HG03060 (cell line): ENCODE measurements around the gene ZBBX.
"Not testable (repeated sequence)": the region's sequence is repeated elsewhere in the genome, so short reads cannot be mapped to it uniquely, and the experiment has no call there.

Experiments
- ATAC-seq: cut with Tn5 transposase; IDR thresholded peaks from one replicate; pipeline ENCODE4 v1.9.1; 2021; ENCODE audit warnings: low read depth, moderate number of reproducible peaks; ENCODE audit not compliant: unreplicated experiment

The ZBBX gene

GRCh38 chr3:167380004-167380689, at the start of gene ZBBX:
Gene ZBBX, minus strand, starts transcription at chr3:167380297. Its CDS starts 7,396 bp downstream, at chr3:167372901.
- peak; percentile 100 for ATAC-seq

DNA sequence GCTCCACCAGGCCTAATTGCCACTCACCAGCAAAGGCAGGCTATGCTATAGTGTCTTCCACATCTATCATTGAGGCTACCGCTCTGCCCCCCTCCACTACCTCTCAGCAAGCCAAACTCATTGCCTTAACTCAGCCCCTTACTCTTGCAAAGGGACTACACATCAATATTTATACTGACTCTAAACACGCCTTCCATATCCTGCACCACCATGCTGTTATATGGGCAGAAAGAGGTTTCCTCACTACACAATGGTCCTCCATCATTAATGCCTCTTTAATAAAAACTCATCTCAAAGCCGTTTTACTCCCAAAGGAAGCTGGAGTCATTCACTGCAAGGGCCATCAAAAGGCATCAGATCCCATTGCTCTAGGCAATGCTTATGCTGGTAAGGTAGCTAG, 46.9 kb upstream of the ZBBX start:
- ATAC-seq, result not testable (repeated sequence)

DNA sequence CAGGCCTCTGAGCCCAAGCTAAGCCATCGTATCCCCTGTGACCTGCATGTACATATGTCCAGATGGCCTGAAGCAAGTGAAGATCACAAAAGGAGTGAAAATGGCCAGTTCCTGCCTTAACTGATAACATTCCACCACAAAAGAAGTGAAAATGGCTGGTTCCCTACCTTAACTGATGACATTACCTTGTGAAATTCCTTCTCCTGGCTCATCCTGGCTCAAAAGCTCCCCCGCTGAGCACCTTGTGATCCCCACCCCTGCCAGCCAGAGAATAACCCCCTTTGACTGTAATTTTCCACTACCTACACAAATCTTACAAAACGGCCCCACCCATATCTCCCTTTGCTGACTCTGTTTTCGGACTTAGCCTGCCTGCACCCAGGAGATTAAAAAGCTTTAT, 42.3 kb upstream of the ZBBX start:
- not testable (repeated sequence) for ATAC-seq

GRCh38 chr3:167409611-167410010, 29.5 kb upstream of the ZBBX start:
- no peak for ATAC-seq

DNA sequence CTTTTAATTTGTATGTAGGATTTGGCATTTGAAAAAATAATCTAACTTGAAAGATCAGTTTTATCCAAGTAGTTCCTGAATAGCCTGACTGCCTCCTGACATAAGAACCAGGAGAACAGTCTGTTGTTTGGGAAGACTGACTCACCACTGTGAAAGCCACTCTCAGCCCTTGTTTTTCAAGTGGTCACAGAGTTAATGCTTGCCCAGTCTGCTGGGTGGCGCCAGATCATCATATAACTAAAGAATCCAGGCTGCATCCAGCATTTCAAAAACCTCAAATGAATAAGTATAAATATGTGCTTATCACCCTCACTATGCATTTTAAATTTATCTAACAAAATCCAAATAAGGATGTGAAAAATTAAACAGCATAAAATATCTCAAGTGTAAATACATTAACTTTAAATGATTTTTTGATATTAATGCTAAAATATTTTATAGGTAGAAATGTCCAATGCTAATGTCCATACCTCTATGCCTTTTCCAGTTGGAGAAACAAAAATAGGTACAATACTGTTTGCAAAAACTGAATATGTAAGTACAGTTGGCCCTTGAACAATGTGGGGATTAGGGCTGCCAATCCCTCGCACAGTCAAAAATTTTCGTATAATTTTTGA, 26.9 kb upstream of the ZBBX start:
- ATAC-seq, result no peak

DNA sequence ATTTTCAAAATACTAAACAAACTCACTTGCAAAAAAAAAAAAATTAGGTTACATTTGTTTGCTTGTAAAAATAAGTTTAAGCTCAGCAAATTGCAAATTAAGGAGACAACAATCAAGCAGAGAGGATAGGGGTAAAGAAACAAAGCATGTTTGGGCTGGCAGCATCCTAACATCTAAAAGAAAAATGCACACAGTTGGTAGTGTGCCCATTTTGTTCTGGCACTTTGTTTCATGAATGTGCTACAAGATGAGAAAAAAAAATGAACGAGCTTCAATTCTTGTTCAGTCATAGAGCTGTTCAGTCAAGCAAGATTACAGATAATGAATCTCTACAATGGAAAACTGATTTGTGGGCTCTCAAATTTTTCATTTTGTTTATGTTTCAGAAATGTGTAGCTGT, 17.7 kb upstream of the ZBBX start:
- no peak for ATAC-seq

GRCh38 chr3:167396075-167396474, 16.0 kb upstream of the ZBBX start:
- no peak for ATAC-seq

DNA sequence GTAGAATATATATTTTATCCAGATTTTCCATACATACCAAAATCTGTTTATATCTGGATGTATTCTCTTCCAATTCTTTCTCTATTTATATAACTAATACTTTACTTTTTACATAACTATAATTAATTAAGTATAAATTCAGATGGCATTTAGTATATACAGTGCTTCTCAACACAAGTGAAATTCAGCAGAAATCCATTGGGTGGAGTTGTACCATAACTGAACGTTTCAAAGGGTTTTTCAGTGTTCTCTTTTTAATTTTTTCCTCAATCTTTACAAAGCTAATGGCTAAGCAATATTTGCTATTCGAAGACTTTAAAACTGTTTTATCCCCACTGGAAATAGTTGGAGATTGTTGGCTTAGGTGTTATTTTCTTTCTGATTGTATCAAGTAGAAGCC, 13.9 kb upstream of the ZBBX start:
- ATAC-seq, result no peak

- no peak for ATAC-seq
These were observed 2.1 kb upstream of the ZBBX start for GRCh38 chr3:167382155-167382554.

DNA sequence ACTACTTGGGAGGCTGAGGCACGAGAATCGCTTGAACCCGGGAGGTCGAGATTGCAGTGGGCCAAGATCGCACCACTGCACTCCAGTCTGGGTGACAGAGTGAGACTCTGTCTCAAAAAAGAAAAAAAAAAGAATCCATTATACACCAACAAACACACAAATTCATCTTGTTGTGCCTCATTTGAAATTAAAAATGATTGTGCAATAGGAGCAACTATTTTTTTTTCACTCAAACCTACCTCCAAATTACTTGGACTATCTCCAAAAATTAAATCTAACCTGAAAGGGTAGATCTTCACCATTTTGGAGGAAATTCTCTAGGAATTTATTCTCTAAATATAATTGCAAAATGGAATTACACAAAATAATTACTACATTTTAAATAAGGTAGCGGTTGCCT, 4.6 kb downstream of the ZBBX start:
- ATAC-seq, result no peak

GRCh38 chr3:167372138-167372537, 8.0 kb downstream of the ZBBX start:
- no peak for ATAC-seq

- no peak for ATAC-seq
These were observed 18.1 kb downstream of the ZBBX start for GRCh38 chr3:167361948-167362347.

- ATAC-seq, result no peak
These were observed 18.8 kb downstream of the ZBBX start for GRCh38 chr3:167361306-167361705.

DNA sequence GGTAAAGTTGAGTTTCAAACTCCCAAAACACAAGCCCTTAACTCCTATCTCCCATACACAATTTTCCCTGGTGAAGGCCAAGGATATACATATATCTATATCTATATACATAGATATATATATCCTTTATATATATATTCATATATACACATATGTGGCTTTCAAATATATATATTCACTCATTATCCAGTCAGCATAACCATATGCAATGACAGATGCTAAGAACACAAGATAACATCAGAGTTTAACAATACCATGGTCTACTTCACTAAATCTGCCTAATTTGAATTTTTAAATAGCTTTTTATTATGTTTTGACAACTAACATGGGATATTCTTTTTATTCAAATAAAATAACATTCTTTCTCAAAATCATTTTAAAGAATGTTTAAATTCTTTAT, 24.7 kb downstream of the ZBBX start:
- no peak for ATAC-seq

DNA sequence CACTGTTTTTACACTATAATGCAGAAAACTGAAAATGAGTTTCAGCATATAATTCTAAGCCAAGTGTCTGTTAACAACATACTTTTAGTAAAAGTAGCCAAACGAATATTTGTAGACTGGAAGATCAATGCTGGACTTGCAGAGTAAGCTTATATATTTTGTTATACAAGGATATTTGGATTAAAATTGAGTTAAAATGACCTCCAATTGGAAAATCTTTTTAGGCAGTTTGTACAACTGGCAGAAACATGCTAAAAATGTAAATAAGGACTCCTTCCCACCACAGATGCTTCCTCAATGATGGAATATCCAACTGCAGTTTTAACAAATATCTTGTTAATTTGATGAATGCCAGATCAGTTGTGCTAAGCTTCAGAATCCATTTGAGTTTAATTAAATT, 25.3 kb downstream of the ZBBX start:
- ATAC-seq, result no peak

GRCh38 chr3:167350245-167350862, 29.7 kb downstream of the ZBBX start:
- no peak for ATAC-seq

DNA sequence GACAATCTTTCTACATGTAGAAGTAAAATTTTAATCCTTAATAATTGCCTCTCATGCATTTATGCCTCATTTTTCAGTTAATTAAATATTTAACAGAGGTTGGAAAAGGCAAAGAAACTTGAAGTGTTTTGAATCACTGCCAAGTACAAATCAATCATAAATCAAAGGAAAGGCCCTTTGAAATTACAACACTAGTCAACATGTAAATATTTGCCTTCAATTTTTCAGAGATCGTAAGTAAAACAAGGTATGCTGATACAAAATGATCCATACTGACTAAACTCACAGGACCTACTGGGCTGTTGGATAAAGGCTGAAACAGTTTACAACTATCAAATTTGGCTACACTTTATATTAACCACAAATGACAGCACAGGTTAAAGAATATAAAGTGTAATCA, 33.9 kb downstream of the ZBBX start:
- ATAC-seq, result no peak

DNA sequence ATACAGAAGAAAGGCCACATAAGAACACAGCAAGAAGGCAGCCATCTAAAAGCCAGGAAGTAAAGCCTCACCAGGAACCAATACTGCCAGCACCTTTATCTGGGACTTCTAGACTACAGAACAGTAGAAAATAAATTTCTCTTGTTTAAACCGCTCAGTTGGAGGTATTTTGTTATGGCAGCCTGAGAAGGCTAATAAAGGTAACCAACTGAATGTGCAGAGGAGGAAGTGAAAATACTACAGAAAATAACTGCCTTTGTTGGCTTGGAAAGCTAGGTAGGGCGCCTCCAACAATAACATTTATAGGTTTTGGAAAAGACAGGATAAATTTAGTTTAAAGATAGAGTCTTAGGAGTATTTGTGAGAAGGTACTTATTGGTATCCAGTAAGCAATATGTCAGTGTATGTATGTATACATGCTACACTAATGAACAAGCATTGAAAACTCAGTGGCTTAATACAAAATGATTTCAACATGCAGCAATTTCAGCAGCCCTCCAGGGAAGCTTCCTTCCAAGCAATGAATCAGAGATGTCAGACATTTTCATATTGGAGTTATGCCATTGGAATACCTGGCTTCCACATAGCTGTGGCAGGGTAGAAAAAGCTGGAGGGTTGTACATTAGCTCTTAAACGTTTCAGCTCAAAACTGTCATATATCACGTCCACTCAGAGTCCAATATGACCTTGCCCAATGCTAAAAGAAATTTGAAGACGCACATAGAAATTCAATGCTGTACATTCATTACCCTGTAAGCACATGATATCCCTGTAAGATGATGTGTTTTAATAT, 48.9 kb downstream of the ZBBX start:
- no peak for ATAC-seq

DNA sequence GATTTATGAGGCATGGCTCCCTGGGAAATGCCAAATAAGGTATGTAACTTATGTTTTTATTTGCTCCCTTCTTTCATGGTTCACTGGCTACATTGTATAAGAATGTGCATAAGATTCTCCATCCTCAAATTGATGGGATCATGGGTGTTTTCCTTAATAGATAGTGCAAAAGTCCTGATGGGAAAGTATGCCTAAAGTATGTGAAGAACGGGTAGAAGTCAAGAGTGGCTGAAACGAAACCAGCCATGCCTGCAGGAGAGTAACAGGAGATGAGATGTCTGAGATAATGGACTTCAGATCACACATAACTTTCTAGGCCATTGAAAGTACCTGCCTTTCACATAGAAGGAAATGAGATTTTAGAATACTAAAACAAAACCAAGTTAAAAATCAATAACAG, 56.5 kb downstream of the ZBBX start:
- no peak for ATAC-seq

- no peak for ATAC-seq
These were observed 61.0 kb downstream of the ZBBX start for GRCh38 chr3:167318996-167319615.

GRCh38 chr3:167318306-167318705, 61.8 kb downstream of the ZBBX start:
- ATAC-seq, result no peak
